Spleen (tissue), 11 donors: ENCODE results near the gene ADAM19. TPM values are rescaled to one million over a fixed set of nuclear protein-coding genes. Genes with fewer than 3 reads are reported as not detected.

ENCODE experiments used
- DNase-seq: peaks from one replicate; pipeline ENCODE4 v3.0.0-alpha.2; 2020
- H3K27ac ChIP-seq, 8 donors: fragments of 200-600 bp; sonication (generic) in 7 of 8; 1 replicate in 4 of 8; 2 replicates in 4 of 8; pipeline versions ENCODE4 v1.5.0 to v1.8.0; 2016 to 2021; ENCODE audit warnings: inconsistent platforms in 4 of 8, mild to moderate bottlenecking in 4 of 8, moderate library complexity in 1 of 8
- H3K27me3 ChIP-seq, 7 donors: fragments of 200-600 bp; sonication (generic) in 6 of 7; replicated peaks in 1 of 7; 1 replicate in 4 of 7; 2 replicates in 3 of 7; pipeline versions ENCODE4 v1.5.0 to v1.8.0; 2016 to 2021; ENCODE audit warnings: inconsistent platforms in 3 of 7, mild to moderate bottlenecking in 1 of 7
- H3K36me3 ChIP-seq, 6 donors: fragments of 200-600 bp; sonication (generic) in 5 of 6; 1 replicate in 4 of 6; 2 replicates in 2 of 6; pipeline versions ENCODE4 v1.5.0 to v1.8.0; 2016 to 2021; ENCODE audit warnings: inconsistent platforms in 2 of 6
- H3K4me1 ChIP-seq, 6 donors: fragments of 200-600 bp; sonication (generic) in 5 of 6; 1 replicate in 3 of 6; 2 replicates in 3 of 6; pipeline versions ENCODE4 v1.5.0 to v1.8.0; 2016 to 2021; ENCODE audit warnings: inconsistent platforms in 3 of 6
- H3K4me3 ChIP-seq, 8 donors: fragments of 200-600 bp; sonication (generic) in 7 of 8; 1 replicate in 4 of 8; 2 replicates in 4 of 8; pipeline versions ENCODE4 v1.5.0 to v1.8.0; 2016 to 2021; ENCODE audit warnings: inconsistent platforms in 4 of 8, mild to moderate bottlenecking in 4 of 8, moderate library complexity in 2 of 8
- H3K9me3 ChIP-seq, 8 donors: fragments of 200-600 bp; sonication (generic) in 7 of 8; 1 replicate in 4 of 8; 2 replicates in 4 of 8; pipeline versions ENCODE4 v1.5.0 to v1.8.0; 2016 to 2021; ENCODE audit warnings: inconsistent platforms in 4 of 8
- CTCF ChIP-seq, 11 experiments: fragments of 200-600 bp in 7 of 11; fragments of 450-650 bp in 4 of 11; sonication (generic) in 4 of 11; IDR thresholded peaks in 8 of 11; conservative IDR thresholded peaks in 3 of 11; 1 replicate in 7 of 11; 2 replicates in 4 of 11; pipeline versions ENCODE4 v1.4.0 to v1.8.0; 2016 to 2021; ENCODE audit warnings: antibody characterized with exemption in 11 of 11, inconsistent platforms in 4 of 11, mild to moderate bottlenecking in 1 of 11
- POLR2A ChIP-seq, 3 donors: fragments of 450-650 bp; IDR thresholded peaks; one replicate each; pipeline ENCODE4 v1.5.1; 2017; ENCODE audit warnings: antibody characterized with exemption in 3 of 3, mild to moderate bottlenecking in 1 of 3
- POLR2AphosphoS5 ChIP-seq, 3 donors: sonication (generic); formaldehyde crosslinking; IDR thresholded peaks; one replicate each; pipeline ENCODE4 v1.5.1; 2017; ENCODE audit warnings: antibody characterized with exemption in 3 of 3
- WGBS, 5 donors: extraction: QIAGEN DNeasy Blood & Tissue Kit in 3 of 5; methylation state at CpG; one replicate each; pipeline versions ENCODE4 v1.1.5 to v1.1.7; 2013 to 2018; 5-methylcytosine and 5-hydroxymethylcytosine counted together
- intact Hi-C: fragments of 100-400 bp; cut with DNase I; formaldehyde crosslinking; loops from one replicate; pipeline ENCODE4 v1.15.0; 2023; ENCODE audit warnings: low total_unique reads
- polyA plus RNA-seq, 3 donors: library from polyadenylated mRNA; stranded (reverse); fragments of 200-250 nt; gene quantifications; one replicate each; pipeline ENCODE4 v1.2.1, GENCODE V29; 2013
- total RNA-seq, 7 donors: library from RNA; depleted of rRNA in 3 of 7; stranded (reverse); fragments of >200 nt in 3 of 7; fragmentation: NEBNext Ultra II Directional in 4 of 7; extraction: Animal tissue kit (Norgen Biotek cat#: 25700) in 4 of 7; gene quantifications; one replicate each; pipeline versions ENCODE4 v1.1.0 to v1.2.1, GENCODE V29; 2016 to 2021
- donor health status: healthy with polysubstance abuse.
- donor health status: DM: no; HTN: no; CAD: no; lungs with moderate emphysema.
- donor health status: DM: no; HTN: no; CAD: no.
- donor health status: Bipolar disorder and iron deficiency.
- donor health status: healthy.
- donor health status: DM: no; HTN: no; CAD: no.
- donor health status: DM: yes; HTN: yes; CAD: no.

ADAM19 gene
- total and polyA plus RNA-seq, 10 donors, result 10.9 to 71.1 (median 51.5) TPM

DNA sequence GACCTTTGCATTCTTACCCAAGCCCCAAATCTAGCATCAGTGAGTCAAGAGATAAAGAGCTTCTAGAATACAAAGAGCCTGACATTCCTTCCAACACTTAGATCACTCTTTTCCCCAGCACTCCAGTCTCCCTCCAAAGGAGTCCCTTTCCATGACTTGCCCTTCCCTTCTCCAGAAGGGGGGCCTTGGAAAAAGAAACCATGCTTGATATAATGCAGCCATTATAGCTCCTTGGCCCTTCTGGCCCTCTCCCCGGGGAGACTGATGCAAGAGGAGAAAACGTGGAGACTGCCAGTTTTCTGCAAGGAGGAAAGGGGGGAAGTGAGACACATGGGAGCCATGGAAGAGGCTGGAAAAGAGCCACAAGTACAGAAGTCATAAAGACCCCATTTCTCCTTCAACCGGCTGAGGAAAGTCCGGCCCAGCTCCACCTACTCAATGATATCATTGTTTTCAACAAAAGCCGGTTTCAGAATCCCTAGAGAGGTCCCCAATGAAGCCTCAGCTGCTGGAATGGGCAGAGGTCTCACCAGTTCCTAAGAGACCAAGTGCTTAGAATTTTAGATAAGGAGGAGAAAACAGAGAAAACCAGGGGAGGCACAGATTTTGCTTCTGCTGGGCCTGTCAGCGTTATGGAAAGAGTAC is 29.0 kb downstream of the ADAM19 start:
- H3K4me3 ChIP-seq, result no peak overlapping the region
- peak overlapping the region in 4 of 8 donors; percentile 82 to 91 (median 84) for H3K27ac ChIP-seq
- no peaks in the 10 kb centered on the region for H3K36me3 ChIP-seq

DNA sequence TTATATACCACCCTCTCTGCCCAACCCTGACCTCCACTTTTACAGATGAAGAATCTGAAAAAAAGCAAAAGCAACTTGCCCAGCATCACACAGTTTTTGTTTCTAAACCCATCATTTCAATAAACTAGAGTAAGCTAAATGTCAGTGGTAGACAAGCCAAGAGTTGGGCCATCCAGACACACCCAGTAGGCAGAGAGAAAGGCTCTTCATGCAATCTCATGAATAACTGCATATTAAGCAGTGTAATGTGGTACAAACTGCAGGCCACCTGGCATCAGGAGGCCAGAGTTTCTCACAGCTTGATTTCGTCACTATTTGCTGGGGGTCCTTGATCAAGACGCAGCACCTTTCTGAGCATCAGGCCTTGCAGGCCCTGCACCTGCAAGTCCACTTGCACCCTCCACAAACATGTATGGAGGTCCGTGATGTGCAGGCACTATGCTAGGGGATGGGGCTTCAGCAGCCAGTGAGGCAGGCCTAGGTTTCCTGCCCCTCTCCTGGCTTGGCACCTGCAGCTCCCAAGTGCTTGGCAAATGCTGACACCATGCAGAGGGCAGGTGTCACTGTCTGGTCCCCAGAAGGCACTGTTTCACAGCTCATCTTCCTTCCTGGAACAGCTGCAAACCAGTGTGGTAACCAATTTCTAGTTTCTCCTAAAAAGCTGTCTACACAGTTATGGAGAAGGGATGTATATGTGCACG is 29.8 kb downstream of the ADAM19 start:
- Histone ChIP-seq H3K9me3 (no peaks in the 10 kb centered on the region), H3K27ac (peak overlapping the region in 5 of 8 donors; percentile 60 to 91 (median 84)), H3K4me3 (no peak overlapping the region), H3K36me3 (no peaks in the 10 kb centered on the region), H3K4me1 (peaks cover 50 to 100% (median 92%) of the 10 kb centered on the region in 6 donors), H3K27me3 (no peaks in the 10 kb centered on the region)
- WGBS, 5 donors, result 83 to 98% (median 86%) methylated on average over 2 to 4 of the region's 4 CpGs
- peak in 2 of 3 donors; percentile 28 to 50 for TF ChIP-seq POLR2AphosphoS5 (IDR thresholded peaks at IDR 0.05)
- TF ChIP-seq CTCF (IDR thresholded peaks at IDR 0.05 in 8 of 11, conservative IDR thresholded peaks at IDR 0.05 in 3 of 11), result no peak
- intact Hi-C loops, result no loop called here
- DNase-seq, result no peak

More for the DNA sequence above, 29.0 kb downstream of the ADAM19 start:
- Histone ChIP-seq H3K27me3 (no peaks in the 10 kb centered on the region), H3K9me3 (no peaks in the 10 kb centered on the region), H3K4me1 (peaks cover 44 to 99% (median 84%) of the 10 kb centered on the region in 6 donors)
- intact Hi-C loops, result no loop called here
- no peak for TF ChIP-seq POLR2AphosphoS5 (IDR thresholded peaks at IDR 0.05)
- TF ChIP-seq CTCF (IDR thresholded peaks at IDR 0.05 in 8 of 11, conservative IDR thresholded peaks at IDR 0.05 in 3 of 11), result no peak
- TF ChIP-seq POLR2A (IDR thresholded peaks at IDR 0.05), result no peak
- WGBS, 5 donors, result 78 to 90% (median 81%) methylated on average over 6 of the region's 6 CpGs
- DNase-seq, result no peak

GRCh38 chr5:157544623-157544989 is 31.0 kb downstream of the ADAM19 start:
- peak overlapping the region; percentile 10 to 91 (median 80) for H3K27ac ChIP-seq
- WGBS, 5 donors, result 65 to 77% (median 73%) methylated on average over 7 of the region's 7 CpGs

More at GRCh38 chr5:157544623-157544989, 31.0 kb downstream of the ADAM19 start:
- Histone ChIP-seq H3K4me3 (peak overlapping the region in 1 of 8 donors; percentile 36), H3K9me3 (no peaks in the 10 kb centered on the region), H3K36me3 (no peaks in the 10 kb centered on the region), H3K4me1 (peaks cover 60 to 100% (median 97%) of the 10 kb centered on the region in 6 donors), H3K27me3 (no peaks in the 10 kb centered on the region)
- intact Hi-C loops, result no loop called here
- TF ChIP-seq POLR2AphosphoS5 (IDR thresholded peaks at IDR 0.05) (no peak), POLR2A (IDR thresholded peaks at IDR 0.05) (no peak), CTCF (IDR thresholded peaks at IDR 0.05 in 8 of 11, conservative IDR thresholded peaks at IDR 0.05 in 3 of 11) (no peak)
- no peak for DNase-seq
